HEK293 (cell line): ENCODE results near the gene KLHL17.
A peak's percentile ranks its signal among the peaks of the same experiment; 100 is the strongest.

ENCODE experiments used
- BCL11A ChIP-seq: fragments of 450-650 bp; formaldehyde crosslinking; IDR thresholded peaks from 2 replicates; pipeline ENCODE4 v1.5.1; 2016; ENCODE audit warnings: low read depth, missing biosample characterization, missing genetic modification characterization
- GLIS2 ChIP-seq: fragments of 450-650 bp; formaldehyde crosslinking; IDR thresholded peaks from 2 replicates; pipeline ENCODE4 v1.5.1; 2016; ENCODE audit warnings: missing biosample characterization, missing genetic modification characterization
- OVOL3 ChIP-seq: fragments of 450-650 bp; formaldehyde crosslinking; IDR thresholded peaks from 2 replicates; pipeline ENCODE4 v1.5.1; 2016; ENCODE audit warnings: missing biosample characterization, missing genetic modification characterization
- SP3 ChIP-seq: fragments of 450-650 bp; formaldehyde crosslinking; IDR thresholded peaks from 2 replicates; pipeline ENCODE4 v1.5.1; 2016; ENCODE audit warnings: missing biosample characterization, missing genetic modification characterization
- ZNF112 ChIP-seq: fragments of 450-650 bp; formaldehyde crosslinking; IDR thresholded peaks from 2 replicates; pipeline ENCODE4 v1.5.0; 2017; ENCODE audit warnings: missing biosample characterization, missing genetic modification characterization
- ZNF302 ChIP-seq: fragments of 450-650 bp; formaldehyde crosslinking; IDR thresholded peaks from 2 replicates; pipeline ENCODE4 v1.5.1; 2016; ENCODE audit warnings: missing biosample characterization, missing genetic modification characterization, low read depth
- ZNF341 ChIP-seq: fragments of 450-650 bp; formaldehyde crosslinking; IDR thresholded peaks from 2 replicates; pipeline ENCODE4; 2016; ENCODE audit warnings: low read depth, missing biosample characterization, missing genetic modification characterization
- ZNF629 ChIP-seq: fragments of 450-650 bp; formaldehyde crosslinking; IDR thresholded peaks from 2 replicates; pipeline ENCODE4 v1.5.1; 2017; ENCODE audit warnings: missing biosample characterization, missing genetic modification characterization
- TF ChIP-seq, protein P1 (sequence below): fragments of 450-650 bp; formaldehyde crosslinking; optimal IDR thresholded peaks from 2 replicates; pipeline ENCODE3; 2016; ENCODE audit warnings: missing biosample characterization, mild to moderate bottlenecking, missing genetic modification characterization
- TF ChIP-seq, protein P2 (sequence below): fragments of 450-650 bp; formaldehyde crosslinking; IDR thresholded peaks from 2 replicates; pipeline ENCODE4 v1.5.1; 2016; ENCODE audit warnings: missing biosample characterization, missing genetic modification characterization, low read depth
- TF ChIP-seq, protein P3 (sequence below): fragments of 450-650 bp; formaldehyde crosslinking; IDR thresholded peaks from 2 replicates; pipeline ENCODE4 v1.5.1; 2017; ENCODE audit warnings: missing biosample characterization, missing genetic modification characterization
- TF ChIP-seq, protein P4 (sequence below): fragments of 450-650 bp; formaldehyde crosslinking; IDR thresholded peaks from 2 replicates; pipeline ENCODE4 v1.5.1; 2016; ENCODE audit warnings: missing biosample characterization, missing genetic modification characterization, borderline replicate concordance
- TF ChIP-seq, protein P5 (sequence below): fragments of 450-650 bp; formaldehyde crosslinking; IDR thresholded peaks from 2 replicates; pipeline ENCODE4 v1.5.1; 2016; ENCODE audit warnings: missing biosample characterization, missing genetic modification characterization

KLHL17 gene

DNA sequence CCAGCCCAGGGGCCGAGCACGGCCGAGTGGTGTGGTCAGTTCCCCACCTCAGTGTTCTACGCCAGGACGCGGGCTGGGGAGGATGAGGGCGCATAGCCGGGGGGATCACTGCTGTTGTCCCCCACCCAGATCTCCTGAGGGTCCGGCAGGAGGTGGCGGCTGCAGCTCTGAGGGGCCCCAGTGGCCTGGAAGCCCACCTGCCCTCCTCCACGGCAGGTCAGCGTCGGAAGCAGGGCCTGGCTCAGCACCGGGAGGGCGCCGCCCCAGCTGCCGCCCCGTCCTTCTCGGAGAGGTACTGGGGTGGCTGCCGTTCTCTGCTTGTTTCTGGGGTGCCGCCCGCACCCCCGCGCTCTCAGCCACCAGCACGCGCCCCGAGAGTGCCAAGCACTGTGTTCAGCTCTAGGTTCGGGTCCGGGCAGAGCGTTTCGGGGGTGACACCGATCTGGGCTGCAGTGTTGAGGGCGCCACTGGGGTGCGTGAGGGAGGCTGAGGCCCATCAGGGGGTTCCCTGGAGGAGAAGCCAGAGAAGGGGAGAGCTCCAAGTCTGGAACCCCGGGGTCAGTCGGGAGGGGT is 19.3 kb upstream of the KLHL17 start (continued):
- TF ChIP-seq, protein P1, sequence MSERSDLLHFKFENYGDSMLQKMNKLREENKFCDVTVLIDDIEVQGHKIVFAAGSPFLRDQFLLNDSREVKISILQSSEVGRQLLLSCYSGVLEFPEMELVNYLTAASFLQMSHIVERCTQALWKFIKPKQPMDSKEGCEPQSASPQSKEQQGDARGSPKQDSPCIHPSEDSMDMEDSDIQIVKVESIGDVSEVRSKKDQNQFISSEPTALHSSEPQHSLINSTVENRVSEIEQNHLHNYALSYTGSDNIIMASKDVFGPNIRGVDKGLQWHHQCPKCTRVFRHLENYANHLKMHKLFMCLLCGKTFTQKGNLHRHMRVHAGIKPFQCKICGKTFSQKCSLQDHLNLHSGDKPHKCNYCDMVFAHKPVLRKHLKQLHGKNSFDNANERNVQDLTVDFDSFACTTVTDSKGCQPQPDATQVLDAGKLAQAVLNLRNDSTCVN (tag by site-specific recombination), result peak; percentile 49
- TF ChIP-seq, protein P2, sequence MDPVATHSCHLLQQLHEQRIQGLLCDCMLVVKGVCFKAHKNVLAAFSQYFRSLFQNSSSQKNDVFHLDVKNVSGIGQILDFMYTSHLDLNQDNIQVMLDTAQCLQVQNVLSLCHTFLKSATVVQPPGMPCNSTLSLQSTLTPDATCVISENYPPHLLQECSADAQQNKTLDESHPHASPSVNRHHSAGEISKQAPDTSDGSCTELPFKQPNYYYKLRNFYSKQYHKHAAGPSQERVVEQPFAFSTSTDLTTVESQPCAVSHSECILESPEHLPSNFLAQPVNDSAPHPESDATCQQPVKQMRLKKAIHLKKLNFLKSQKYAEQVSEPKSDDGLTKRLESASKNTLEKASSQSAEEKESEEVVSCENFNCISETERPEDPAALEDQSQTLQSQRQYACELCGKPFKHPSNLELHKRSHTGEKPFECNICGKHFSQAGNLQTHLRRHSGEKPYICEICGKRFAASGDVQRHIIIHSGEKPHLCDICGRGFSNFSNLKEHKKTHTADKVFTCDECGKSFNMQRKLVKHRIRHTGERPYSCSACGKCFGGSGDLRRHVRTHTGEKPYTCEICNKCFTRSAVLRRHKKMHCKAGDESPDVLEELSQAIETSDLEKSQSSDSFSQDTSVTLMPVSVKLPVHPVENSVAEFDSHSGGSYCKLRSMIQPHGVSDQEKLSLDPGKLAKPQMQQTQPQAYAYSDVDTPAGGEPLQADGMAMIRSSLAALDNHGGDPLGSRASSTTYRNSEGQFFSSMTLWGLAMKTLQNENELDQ (tag by site-specific recombination), result no peak
- no peak for TF ChIP-seq OVOL3
- TF ChIP-seq, protein P3, sequence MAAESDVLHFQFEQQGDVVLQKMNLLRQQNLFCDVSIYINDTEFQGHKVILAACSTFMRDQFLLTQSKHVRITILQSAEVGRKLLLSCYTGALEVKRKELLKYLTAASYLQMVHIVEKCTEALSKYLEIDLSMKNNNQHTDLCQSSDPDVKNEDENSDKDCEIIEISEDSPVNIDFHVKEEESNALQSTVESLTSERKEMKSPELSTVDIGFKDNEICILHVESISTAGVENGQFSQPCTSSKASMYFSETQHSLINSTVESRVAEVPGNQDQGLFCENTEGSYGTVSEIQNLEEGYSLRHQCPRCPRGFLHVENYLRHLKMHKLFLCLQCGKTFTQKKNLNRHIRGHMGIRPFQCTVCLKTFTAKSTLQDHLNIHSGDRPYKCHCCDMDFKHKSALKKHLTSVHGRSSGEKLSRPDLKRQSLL (tag by site-specific recombination), result no peak
- TF ChIP-seq, protein P4, sequence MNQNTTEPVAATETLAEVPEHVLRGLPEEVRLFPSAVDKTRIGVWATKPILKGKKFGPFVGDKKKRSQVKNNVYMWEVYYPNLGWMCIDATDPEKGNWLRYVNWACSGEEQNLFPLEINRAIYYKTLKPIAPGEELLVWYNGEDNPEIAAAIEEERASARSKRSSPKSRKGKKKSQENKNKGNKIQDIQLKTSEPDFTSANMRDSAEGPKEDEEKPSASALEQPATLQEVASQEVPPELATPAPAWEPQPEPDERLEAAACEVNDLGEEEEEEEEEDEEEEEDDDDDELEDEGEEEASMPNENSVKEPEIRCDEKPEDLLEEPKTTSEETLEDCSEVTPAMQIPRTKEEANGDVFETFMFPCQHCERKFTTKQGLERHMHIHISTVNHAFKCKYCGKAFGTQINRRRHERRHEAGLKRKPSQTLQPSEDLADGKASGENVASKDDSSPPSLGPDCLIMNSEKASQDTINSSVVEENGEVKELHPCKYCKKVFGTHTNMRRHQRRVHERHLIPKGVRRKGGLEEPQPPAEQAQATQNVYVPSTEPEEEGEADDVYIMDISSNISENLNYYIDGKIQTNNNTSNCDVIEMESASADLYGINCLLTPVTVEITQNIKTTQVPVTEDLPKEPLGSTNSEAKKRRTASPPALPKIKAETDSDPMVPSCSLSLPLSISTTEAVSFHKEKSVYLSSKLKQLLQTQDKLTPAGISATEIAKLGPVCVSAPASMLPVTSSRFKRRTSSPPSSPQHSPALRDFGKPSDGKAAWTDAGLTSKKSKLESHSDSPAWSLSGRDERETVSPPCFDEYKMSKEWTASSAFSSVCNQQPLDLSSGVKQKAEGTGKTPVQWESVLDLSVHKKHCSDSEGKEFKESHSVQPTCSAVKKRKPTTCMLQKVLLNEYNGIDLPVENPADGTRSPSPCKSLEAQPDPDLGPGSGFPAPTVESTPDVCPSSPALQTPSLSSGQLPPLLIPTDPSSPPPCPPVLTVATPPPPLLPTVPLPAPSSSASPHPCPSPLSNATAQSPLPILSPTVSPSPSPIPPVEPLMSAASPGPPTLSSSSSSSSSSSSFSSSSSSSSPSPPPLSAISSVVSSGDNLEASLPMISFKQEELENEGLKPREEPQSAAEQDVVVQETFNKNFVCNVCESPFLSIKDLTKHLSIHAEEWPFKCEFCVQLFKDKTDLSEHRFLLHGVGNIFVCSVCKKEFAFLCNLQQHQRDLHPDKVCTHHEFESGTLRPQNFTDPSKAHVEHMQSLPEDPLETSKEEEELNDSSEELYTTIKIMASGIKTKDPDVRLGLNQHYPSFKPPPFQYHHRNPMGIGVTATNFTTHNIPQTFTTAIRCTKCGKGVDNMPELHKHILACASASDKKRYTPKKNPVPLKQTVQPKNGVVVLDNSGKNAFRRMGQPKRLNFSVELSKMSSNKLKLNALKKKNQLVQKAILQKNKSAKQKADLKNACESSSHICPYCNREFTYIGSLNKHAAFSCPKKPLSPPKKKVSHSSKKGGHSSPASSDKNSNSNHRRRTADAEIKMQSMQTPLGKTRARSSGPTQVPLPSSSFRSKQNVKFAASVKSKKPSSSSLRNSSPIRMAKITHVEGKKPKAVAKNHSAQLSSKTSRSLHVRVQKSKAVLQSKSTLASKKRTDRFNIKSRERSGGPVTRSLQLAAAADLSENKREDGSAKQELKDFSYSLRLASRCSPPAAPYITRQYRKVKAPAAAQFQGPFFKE, result 0 out of 2 replicates have a peak, but pooled peaks have one; percentile 29
- TF ChIP-seq ZNF112, result no peak
- TF ChIP-seq ZNF629 (tag by site-specific recombination), result 0 out of 2 replicates have a peak, but pooled peaks have one; percentile 13
- TF ChIP-seq, protein P5, sequence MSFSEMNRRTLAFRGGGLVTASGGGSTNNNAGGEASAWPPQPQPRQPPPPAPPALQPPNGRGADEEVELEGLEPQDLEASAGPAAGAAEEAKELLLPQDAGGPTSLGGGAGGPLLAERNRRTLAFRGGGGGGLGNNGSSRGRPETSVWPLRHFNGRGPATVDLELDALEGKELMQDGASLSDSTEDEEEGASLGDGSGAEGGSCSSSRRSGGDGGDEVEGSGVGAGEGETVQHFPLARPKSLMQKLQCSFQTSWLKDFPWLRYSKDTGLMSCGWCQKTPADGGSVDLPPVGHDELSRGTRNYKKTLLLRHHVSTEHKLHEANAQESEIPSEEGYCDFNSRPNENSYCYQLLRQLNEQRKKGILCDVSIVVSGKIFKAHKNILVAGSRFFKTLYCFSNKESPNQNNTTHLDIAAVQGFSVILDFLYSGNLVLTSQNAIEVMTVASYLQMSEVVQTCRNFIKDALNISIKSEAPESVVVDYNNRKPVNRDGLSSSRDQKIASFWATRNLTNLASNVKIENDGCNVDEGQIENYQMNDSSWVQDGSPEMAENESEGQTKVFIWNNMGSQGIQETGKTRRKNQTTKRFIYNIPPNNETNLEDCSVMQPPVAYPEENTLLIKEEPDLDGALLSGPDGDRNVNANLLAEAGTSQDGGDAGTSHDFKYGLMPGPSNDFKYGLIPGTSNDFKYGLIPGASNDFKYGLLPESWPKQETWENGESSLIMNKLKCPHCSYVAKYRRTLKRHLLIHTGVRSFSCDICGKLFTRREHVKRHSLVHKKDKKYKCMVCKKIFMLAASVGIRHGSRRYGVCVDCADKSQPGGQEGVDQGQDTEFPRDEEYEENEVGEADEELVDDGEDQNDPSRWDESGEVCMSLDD (tag by site-specific recombination), result peak; percentile 97
- TF ChIP-seq GLIS2 (tag by site-specific recombination), result peak; percentile 86
- 0 out of 2 replicates have a peak, but pooled peaks have one; percentile 4 for TF ChIP-seq ZNF341 (tag by site-specific recombination)
- TF ChIP-seq ZNF302 (tag by site-specific recombination), result no peak
- no peak for TF ChIP-seq SP3 (tag by site-specific recombination)
- TF ChIP-seq BCL11A (tag by site-specific recombination), result peak; percentile 96
